HEK293 (cell line): ENCODE data around the gene RNMT.

Experiments
- BCL11A ChIP-seq: fragments of 450-650 bp; formaldehyde crosslinking; IDR thresholded peaks from 2 replicates; pipeline ENCODE4 v1.5.1; 2016; ENCODE audit warnings: low read depth, missing biosample characterization, missing genetic modification characterization
- GLIS2 ChIP-seq: fragments of 450-650 bp; formaldehyde crosslinking; IDR thresholded peaks from 2 replicates; pipeline ENCODE4 v1.5.1; 2016; ENCODE audit warnings: missing biosample characterization, missing genetic modification characterization
- HOXA7 ChIP-seq: sonication (generic); formaldehyde crosslinking; IDR thresholded peaks from 2 replicates; pipeline ENCODE4 v1.8.1; 2022; ENCODE audit warnings: missing genetic modification reagents, borderline replicate concordance
- HOXD13 ChIP-seq: sonication (generic); formaldehyde crosslinking; IDR thresholded peaks from 2 replicates; pipeline ENCODE4 v1.8.0; 2022; ENCODE audit warnings: missing genetic modification reagents, borderline replicate concordance
- OVOL3 ChIP-seq: fragments of 450-650 bp; formaldehyde crosslinking; IDR thresholded peaks from 2 replicates; pipeline ENCODE4 v1.5.1; 2016; ENCODE audit warnings: missing biosample characterization, missing genetic modification characterization
- SALL2 ChIP-seq: fragments of 450-650 bp; formaldehyde crosslinking; IDR thresholded peaks from 2 replicates; pipeline ENCODE4 v1.5.0; 2017; ENCODE audit warnings: missing biosample characterization, mild to moderate bottlenecking, missing genetic modification characterization, borderline replicate concordance
- ZBTB8A ChIP-seq: fragments of 450-650 bp; formaldehyde crosslinking; IDR thresholded peaks from 2 replicates; pipeline ENCODE4 v1.5.1; 2016; ENCODE audit warnings: missing biosample characterization, missing genetic modification characterization
- ZEB2 ChIP-seq: fragments of 450-650 bp; formaldehyde crosslinking; IDR thresholded peaks from 2 replicates; pipeline ENCODE4 v1.5.1; 2016; ENCODE audit warnings: missing biosample characterization, missing genetic modification characterization
- ZNF114 ChIP-seq: fragments of 450-650 bp; formaldehyde crosslinking; IDR thresholded peaks from 2 replicates; pipeline ENCODE4 v1.5.0; 2017; ENCODE audit warnings: missing biosample characterization, missing genetic modification characterization
- ZNF132 ChIP-seq: fragments of 450-650 bp; formaldehyde crosslinking; IDR thresholded peaks from 2 replicates; pipeline ENCODE4 v1.5.1; 2017; ENCODE audit warnings: missing biosample characterization, missing genetic modification characterization, borderline replicate concordance
- ZNF184 ChIP-seq: fragments of 450-650 bp; IDR thresholded peaks from 2 replicates; pipeline ENCODE4 v1.5.1; 2018; ENCODE audit warnings: missing biosample characterization, mild to moderate bottlenecking, missing genetic modification characterization
- ZNF214 ChIP-seq: fragments of 450-650 bp; formaldehyde crosslinking; IDR thresholded peaks from 2 replicates; pipeline ENCODE4 v1.5.1; 2017; ENCODE audit warnings: missing biosample characterization, mild to moderate bottlenecking, missing genetic modification characterization, borderline replicate concordance
- ZNF223 ChIP-seq: fragments of 450-650 bp; formaldehyde crosslinking; IDR thresholded peaks from 2 replicates; pipeline ENCODE4 v1.5.1; 2016; ENCODE audit warnings: missing biosample characterization, missing genetic modification characterization
- ZNF266 ChIP-seq: fragments of 450-650 bp; formaldehyde crosslinking; IDR thresholded peaks from 2 replicates; pipeline ENCODE4 v1.5.1; 2016; ENCODE audit warnings: missing biosample characterization, missing genetic modification characterization, low read depth
- ZNF292 ChIP-seq: fragments of 450-650 bp; formaldehyde crosslinking; IDR thresholded peaks from 2 replicates; pipeline ENCODE4 v1.5.1; 2016; ENCODE audit warnings: low read depth, missing biosample characterization, missing genetic modification characterization, borderline replicate concordance
- ZNF302 ChIP-seq: fragments of 450-650 bp; formaldehyde crosslinking; IDR thresholded peaks from 2 replicates; pipeline ENCODE4 v1.5.1; 2016; ENCODE audit warnings: missing biosample characterization, missing genetic modification characterization, low read depth
- ZNF341 ChIP-seq: fragments of 450-650 bp; formaldehyde crosslinking; IDR thresholded peaks from 2 replicates; pipeline ENCODE4; 2016; ENCODE audit warnings: low read depth, missing biosample characterization, missing genetic modification characterization
- ZNF350 ChIP-seq: fragments of 450-650 bp; formaldehyde crosslinking; IDR thresholded peaks from 2 replicates; pipeline ENCODE4 v1.5.0; 2017; ENCODE audit warnings: missing biosample characterization, mild to moderate bottlenecking, missing genetic modification characterization
- ZNF354C ChIP-seq: fragments of 450-650 bp; formaldehyde crosslinking; IDR thresholded peaks from 2 replicates; pipeline ENCODE4 v1.5.1; 2016; ENCODE audit warnings: missing biosample characterization, missing genetic modification characterization, low read depth, borderline replicate concordance
- ZNF514 ChIP-seq: fragments of 450-650 bp; formaldehyde crosslinking; IDR thresholded peaks from 2 replicates; pipeline ENCODE4 v1.5.1; 2016; ENCODE audit warnings: missing biosample characterization, missing genetic modification characterization
- ZNF529 ChIP-seq: fragments of 450-650 bp; formaldehyde crosslinking; IDR thresholded peaks from 2 replicates; pipeline ENCODE4 v1.5.1; 2017; ENCODE audit warnings: missing genetic modification characterization, missing biosample characterization; ENCODE audit not compliant: insufficient replicate concordance
- ZNF530 ChIP-seq: fragments of 450-650 bp; formaldehyde crosslinking; IDR thresholded peaks from 2 replicates; pipeline ENCODE4 v1.5.1; 2016; ENCODE audit warnings: low read depth, missing biosample characterization, missing genetic modification characterization
- ZNF544 ChIP-seq: fragments of 450-650 bp; formaldehyde crosslinking; IDR thresholded peaks from 2 replicates; pipeline ENCODE4 v1.5.0; 2017; ENCODE audit warnings: missing biosample characterization, missing genetic modification characterization
- ZNF548 ChIP-seq: fragments of 450-650 bp; formaldehyde crosslinking; IDR thresholded peaks from 2 replicates; pipeline ENCODE4 v1.5.1; 2016; ENCODE audit warnings: missing biosample characterization, missing genetic modification characterization
- ZNF549 ChIP-seq: fragments of 450-650 bp; IDR thresholded peaks from 2 replicates; pipeline ENCODE4 v1.5.1; 2018; ENCODE audit warnings: missing biosample characterization, missing genetic modification characterization, mild to moderate bottlenecking, inconsistent platforms, moderate library complexity
- ZNF596 ChIP-seq: fragments of 450-650 bp; IDR thresholded peaks from 2 replicates; pipeline ENCODE4 v1.5.0; 2018; ENCODE audit warnings: missing biosample characterization, mild to moderate bottlenecking, missing genetic modification characterization, moderate library complexity
- ZNF664 ChIP-seq: fragments of 450-650 bp; formaldehyde crosslinking; IDR thresholded peaks from 2 replicates; pipeline ENCODE4 v1.5.1; 2016; ENCODE audit warnings: missing biosample characterization, missing genetic modification characterization
- ZSCAN16 ChIP-seq: fragments of 450-650 bp; formaldehyde crosslinking; IDR thresholded peaks from 2 replicates; pipeline ENCODE4 v1.5.1; 2016; ENCODE audit warnings: missing biosample characterization, missing genetic modification characterization
- TF ChIP-seq, protein P1 (sequence below): fragments of 450-650 bp; formaldehyde crosslinking; IDR thresholded peaks from 2 replicates; pipeline ENCODE4 v1.5.1; 2016; ENCODE audit warnings: missing biosample characterization, missing genetic modification characterization, low read depth
- TF ChIP-seq, protein P2 (sequence below): fragments of 450-650 bp; formaldehyde crosslinking; IDR thresholded peaks from 2 replicates; pipeline ENCODE4 v1.5.1; 2016; ENCODE audit warnings: missing biosample characterization, missing genetic modification characterization
- TF ChIP-seq, protein P3 (sequence below): fragments of 450-650 bp; formaldehyde crosslinking; IDR thresholded peaks from 2 replicates; pipeline ENCODE4 v1.5.1; 2016; ENCODE audit warnings: missing biosample characterization, missing genetic modification characterization
- TF ChIP-seq, protein P4 (sequence below): fragments of 450-650 bp; formaldehyde crosslinking; IDR thresholded peaks from 2 replicates; pipeline ENCODE4 v1.5.0; 2017; ENCODE audit warnings: missing biosample characterization, missing genetic modification characterization, borderline replicate concordance

The RNMT gene

DNA sequence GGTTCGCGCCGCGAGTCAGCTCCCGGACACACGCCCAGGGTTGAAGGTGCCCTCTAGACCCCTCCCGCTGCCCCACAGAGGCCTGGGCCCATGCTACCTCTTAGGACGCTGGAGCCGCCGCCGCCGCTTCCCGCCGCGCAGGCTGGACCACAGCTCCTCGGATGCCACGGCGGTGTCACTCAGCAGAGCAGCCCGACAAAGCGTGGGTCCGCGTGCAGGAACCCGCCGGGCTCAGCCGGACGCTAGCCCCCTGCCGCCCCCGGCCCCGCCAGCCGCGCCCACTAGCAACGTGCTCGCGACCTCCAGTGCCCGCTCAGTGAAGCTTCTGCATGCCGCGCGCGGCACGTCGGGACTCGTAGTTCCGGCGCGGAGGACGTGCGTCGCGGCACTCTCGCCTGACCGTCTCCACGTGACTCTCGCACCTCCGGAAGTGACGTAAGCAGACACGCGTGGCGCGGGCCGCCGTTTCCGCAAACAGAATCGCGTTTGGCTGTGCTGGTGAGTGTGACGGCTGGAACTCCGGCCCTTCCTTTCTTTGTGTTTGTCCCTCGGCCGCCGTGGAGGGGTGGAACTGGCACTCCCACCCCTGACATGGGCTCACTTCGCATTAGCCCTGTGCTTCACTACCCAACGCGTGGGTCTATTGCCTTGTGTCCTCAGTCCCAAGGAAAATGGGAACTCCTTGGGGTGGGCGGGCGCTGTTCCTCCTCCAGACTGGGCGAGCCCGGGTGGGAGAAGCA, at the start of gene RNMT, which contains the start of gene FAM210A (continued):
- TF ChIP-seq, protein P1, sequence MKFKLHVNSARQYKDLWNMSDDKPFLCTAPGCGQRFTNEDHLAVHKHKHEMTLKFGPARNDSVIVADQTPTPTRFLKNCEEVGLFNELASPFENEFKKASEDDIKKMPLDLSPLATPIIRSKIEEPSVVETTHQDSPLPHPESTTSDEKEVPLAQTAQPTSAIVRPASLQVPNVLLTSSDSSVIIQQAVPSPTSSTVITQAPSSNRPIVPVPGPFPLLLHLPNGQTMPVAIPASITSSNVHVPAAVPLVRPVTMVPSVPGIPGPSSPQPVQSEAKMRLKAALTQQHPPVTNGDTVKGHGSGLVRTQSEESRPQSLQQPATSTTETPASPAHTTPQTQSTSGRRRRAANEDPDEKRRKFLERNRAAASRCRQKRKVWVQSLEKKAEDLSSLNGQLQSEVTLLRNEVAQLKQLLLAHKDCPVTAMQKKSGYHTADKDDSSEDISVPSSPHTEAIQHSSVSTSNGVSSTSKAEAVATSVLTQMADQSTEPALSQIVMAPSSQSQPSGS (tag by site-specific recombination) = peak; percentile 92
- no peak for TF ChIP-seq ZNF548 (tag by site-specific recombination)
- 0 out of 2 replicates have a peak, but pooled peaks have one; percentile 67 for TF ChIP-seq ZEB2 (tag by site-specific recombination)
- no peak for TF ChIP-seq ZNF266 (tag by site-specific recombination)
- no peak for TF ChIP-seq ZNF529
- TF ChIP-seq HOXA7 (CRISPR knock-in tag) = no peak
- TF ChIP-seq ZNF132 (tag by site-specific recombination) = no peak
- TF ChIP-seq, protein P2, sequence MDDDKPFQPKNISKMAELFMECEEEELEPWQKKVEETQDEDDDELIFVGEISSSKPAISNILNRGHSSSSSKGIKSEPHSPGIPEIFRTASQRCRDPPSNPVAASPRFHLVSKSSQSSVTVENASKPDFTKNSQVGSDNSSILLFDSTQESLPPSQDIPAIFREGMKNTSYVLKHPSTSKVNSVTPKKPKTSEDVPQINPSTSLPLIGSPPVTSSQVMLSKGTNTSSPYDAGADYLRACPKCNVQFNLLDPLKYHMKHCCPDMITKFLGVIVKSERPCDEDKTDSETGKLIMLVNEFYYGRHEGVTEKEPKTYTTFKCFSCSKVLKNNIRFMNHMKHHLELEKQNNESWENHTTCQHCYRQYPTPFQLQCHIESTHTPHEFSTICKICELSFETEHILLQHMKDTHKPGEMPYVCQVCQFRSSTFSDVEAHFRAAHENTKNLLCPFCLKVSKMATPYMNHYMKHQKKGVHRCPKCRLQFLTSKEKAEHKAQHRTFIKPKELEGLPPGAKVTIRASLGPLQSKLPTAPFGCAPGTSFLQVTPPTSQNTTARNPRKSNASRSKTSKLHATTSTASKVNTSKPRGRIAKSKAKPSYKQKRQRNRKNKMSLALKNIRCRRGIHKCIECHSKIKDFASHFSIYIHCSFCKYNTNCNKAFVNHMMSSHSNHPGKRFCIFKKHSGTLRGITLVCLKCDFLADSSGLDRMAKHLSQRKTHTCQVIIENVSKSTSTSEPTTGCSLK (tag by site-specific recombination) = no peak
- TF ChIP-seq, protein P3, sequence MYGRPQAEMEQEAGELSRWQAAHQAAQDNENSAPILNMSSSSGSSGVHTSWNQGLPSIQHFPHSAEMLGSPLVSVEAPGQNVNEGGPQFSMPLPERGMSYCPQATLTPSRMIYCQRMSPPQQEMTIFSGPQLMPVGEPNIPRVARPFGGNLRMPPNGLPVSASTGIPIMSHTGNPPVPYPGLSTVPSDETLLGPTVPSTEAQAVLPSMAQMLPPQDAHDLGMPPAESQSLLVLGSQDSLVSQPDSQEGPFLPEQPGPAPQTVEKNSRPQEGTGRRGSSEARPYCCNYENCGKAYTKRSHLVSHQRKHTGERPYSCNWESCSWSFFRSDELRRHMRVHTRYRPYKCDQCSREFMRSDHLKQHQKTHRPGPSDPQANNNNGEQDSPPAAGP = no peak; the same call in 1 of the 2 replicates
- no peak for TF ChIP-seq ZNF544 (tag by site-specific recombination)
- TF ChIP-seq ZNF514 (tag by site-specific recombination) = no peak
- no peak for TF ChIP-seq SALL2 (tag by site-specific recombination)
- TF ChIP-seq ZNF341 (tag by site-specific recombination) = peak; percentile 97
- no peak for TF ChIP-seq ZNF664 (tag by site-specific recombination)
- no peak for TF ChIP-seq ZNF302 (tag by site-specific recombination)
- TF ChIP-seq GLIS2 (tag by site-specific recombination) = peak; percentile 97
- no peak for TF ChIP-seq HOXD13 (CRISPR knock-in tag)
- TF ChIP-seq ZBTB8A (tag by site-specific recombination) = peak; percentile 84
- TF ChIP-seq ZNF223 (tag by site-specific recombination) = no peak
- no peak for TF ChIP-seq ZNF114 (tag by site-specific recombination)
- TF ChIP-seq ZNF549 = no peak
- no peak for TF ChIP-seq ZNF354C (tag by site-specific recombination)
- TF ChIP-seq ZNF596 (tag by site-specific recombination) = no peak
- TF ChIP-seq ZNF292 (tag by site-specific recombination) = no peak
- no peak for TF ChIP-seq OVOL3
- no peak for TF ChIP-seq BCL11A (tag by site-specific recombination)
- no peak for TF ChIP-seq ZNF184 (tag by site-specific recombination)
- no peak for TF ChIP-seq ZNF530
- TF ChIP-seq, protein P4, sequence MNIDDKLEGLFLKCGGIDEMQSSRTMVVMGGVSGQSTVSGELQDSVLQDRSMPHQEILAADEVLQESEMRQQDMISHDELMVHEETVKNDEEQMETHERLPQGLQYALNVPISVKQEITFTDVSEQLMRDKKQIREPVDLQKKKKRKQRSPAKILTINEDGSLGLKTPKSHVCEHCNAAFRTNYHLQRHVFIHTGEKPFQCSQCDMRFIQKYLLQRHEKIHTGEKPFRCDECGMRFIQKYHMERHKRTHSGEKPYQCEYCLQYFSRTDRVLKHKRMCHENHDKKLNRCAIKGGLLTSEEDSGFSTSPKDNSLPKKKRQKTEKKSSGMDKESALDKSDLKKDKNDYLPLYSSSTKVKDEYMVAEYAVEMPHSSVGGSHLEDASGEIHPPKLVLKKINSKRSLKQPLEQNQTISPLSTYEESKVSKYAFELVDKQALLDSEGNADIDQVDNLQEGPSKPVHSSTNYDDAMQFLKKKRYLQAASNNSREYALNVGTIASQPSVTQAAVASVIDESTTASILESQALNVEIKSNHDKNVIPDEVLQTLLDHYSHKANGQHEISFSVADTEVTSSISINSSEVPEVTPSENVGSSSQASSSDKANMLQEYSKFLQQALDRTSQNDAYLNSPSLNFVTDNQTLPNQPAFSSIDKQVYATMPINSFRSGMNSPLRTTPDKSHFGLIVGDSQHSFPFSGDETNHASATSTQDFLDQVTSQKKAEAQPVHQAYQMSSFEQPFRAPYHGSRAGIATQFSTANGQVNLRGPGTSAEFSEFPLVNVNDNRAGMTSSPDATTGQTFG (tag by site-specific recombination) = no peak
- no peak for TF ChIP-seq ZNF214
- no peak for TF ChIP-seq ZSCAN16 (tag by site-specific recombination)
- no peak for TF ChIP-seq ZNF350 (tag by site-specific recombination)
